Stimulated activated CD8-positive, alpha-beta memory T cell treated with anti-CD3 and anti-CD28 coated beads, Interleukin-15, amount 100 ng/mL, for 4 hours (primary cell): ENCODE data around the gene RASSF4.
"Not testable (repeated sequence)": the region's sequence is repeated elsewhere in the genome, so short reads cannot be mapped to it uniquely, and the experiment has no call there.

Experiments used
- DNase-seq, 2 donors: peaks; one replicate each; pipeline ENCODE4 v3.0.0-alpha.2; 2020; ENCODE audit warnings: low read depth in 2 of 2

RASSF4 gene

GRCh38 chr10:45006276-45007030 is 46.9 kb downstream of the RASSF4 start:
- no peak for DNase-seq

GRCh38 chr10:45008524-45009161 is 49.0 kb downstream of the RASSF4 start:
- DNase-seq: no peak

GRCh38 chr10:45014557-45014956 is 55.0 kb downstream of the RASSF4 start:
- not testable (repeated sequence) for DNase-seq

DNA sequence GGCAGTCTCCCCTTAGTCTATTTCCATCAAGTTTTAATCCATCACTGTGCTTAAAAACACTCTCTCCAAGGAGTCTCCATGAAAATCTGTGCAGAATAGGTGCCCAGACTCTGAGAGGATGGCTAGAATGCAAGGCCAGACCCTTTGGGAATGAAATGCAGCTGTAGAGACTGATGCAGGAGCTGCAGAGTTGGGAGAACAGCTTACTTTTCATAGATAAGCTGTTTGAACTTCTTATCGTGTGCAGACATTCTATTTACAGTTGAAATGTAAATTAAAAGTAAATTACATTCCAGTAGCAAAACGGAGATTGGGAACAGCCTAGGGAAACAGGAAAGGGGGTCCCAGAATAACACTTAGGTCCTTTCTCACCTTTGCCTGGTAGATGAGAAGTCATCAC is 56.0 kb downstream of the RASSF4 start:
- DNase-seq: no peak

DNA sequence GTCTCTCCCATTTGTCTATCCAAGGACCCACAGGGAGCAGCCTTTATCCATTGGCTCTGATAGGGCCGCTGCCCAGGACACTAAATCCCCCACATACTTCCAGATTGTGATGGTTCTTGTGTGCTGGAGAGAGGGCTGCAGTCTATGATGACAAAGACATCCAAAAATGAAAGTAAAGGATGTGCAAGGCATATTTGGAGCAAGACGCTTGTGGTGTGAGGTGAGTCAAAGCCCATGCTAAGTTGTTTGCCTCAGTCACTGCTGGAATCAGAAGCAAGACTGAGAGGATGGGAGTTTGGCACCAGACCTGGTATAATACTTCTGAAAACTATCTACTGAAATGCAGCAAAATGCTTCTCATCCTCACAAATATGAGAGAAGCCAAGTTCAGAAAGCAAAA is 63.8 kb downstream of the RASSF4 start:
- DNase-seq: no peak

DNA sequence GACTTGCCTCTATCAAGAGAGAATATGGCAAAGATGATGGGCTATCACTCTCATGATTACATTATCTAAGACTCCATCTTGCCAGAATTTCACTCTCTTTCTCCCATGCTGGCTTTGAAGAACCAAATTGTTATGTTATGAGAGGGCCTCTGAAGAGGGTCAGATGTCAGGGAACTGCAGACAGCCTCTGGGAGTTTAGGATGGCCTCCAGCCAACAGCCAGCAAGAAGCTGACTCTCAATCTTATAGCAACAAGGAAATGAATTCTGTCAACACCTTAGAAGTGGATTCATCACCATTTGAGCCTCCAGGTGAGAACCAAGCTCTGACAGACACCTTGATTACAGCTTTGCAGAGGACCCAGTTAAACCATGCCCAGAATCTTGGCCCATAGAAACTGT is 74.7 kb downstream of the RASSF4 start:
- no peak for DNase-seq

DNA sequence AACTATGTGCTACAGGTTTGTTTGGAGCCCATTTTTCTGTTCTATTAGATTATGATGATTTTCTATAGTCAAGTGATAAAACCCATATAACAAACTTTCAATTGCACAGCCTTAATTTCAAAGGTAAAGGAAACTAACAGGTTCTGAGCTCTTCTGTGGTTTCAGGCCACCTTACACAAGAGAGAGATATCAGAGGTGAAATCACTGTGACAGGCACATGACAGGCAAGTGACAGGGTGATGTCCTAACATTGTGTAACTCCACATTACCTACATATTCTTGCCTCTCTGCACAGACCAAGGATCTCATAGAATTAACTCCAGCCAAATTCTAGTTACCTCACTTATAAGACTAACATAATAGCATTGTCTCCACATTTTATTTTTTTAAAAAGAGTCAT is 76.1 kb downstream of the RASSF4 start:
- no peak for DNase-seq

DNA sequence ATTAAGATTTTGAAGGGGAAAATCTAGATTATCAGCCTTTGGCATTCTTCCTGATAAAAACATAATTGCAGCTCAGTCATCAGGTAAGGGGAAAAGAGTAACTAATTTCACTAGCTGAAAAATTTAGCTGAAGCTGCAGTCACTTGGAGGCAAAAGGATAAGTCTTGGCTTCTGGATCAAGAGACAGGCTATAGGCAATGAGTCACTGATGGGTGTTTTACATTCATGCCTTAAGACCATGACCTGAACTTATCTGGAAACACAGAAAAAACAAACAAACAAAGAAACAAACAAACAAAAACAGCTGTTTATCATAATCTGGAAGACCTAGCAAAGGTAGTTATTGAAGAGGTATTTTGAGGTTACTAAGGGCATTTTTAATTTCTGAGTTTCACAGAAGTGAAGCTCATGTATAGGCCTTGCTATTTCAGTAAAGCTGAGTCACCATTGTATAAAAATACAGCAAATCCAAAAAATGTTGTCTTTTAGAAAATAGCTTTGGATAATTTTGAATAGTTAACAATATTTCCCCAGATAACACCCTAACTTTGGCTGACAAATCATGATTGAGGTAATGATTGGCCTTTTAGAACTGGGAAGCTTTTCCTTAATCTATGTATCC is 81.4 kb downstream of the RASSF4 start:
- DNase-seq: no peak

- DNase-seq: no peak
Observed at GRCh38 chr10:45044290-45044689, 84.7 kb downstream of the RASSF4 start.
